Upper lobe of left lung (tissue), 6 donors: ENCODE data around the gene FARP1. TPM values are rescaled to one million over a fixed set of nuclear protein-coding genes. Genes with fewer than 3 reads are reported as not detected.
A peak's percentile ranks its signal among the peaks of the same experiment; 100 is the strongest.

Source experiments
- ATAC-seq, 2 donors: fragments of 200-7000 bp; cut with Tn5 transposase; one replicate each; pipeline ENCODE4 v1.9.1; 2022; ENCODE audit warnings: mild to moderate bottlenecking in 2 of 2, moderate library complexity in 2 of 2; ENCODE audit not compliant: low FRiP score in 2 of 2
- DNase-seq, 2 donors: peaks; one replicate each; pipeline ENCODE4 v3.0.0-alpha.2; 2019 to 2020
- H3K27ac ChIP-seq, 4 donors: fragments of 200-600 bp; sonication (generic); one replicate each; pipeline ENCODE4 v1.5.1; 2016 to 2019
- H3K27me3 ChIP-seq, 4 donors: fragments of 200-600 bp; sonication (generic); one replicate each; pipeline ENCODE4 v1.5.1; 2017 to 2019
- H3K36me3 ChIP-seq, 4 donors: fragments of 200-600 bp; sonication (generic); one replicate each; pipeline ENCODE4 v1.5.1; 2016 to 2019
- H3K4me1 ChIP-seq, 4 donors: fragments of 200-600 bp; sonication (generic); one replicate each; pipeline ENCODE4 v1.5.1; 2018 to 2019
- H3K4me3 ChIP-seq, 4 donors: fragments of 200-600 bp; sonication (generic); one replicate each; pipeline ENCODE4 v1.5.1; 2017 to 2019; ENCODE audit warnings: mild to moderate bottlenecking in 2 of 4, moderate library complexity in 1 of 4
- H3K9me3 ChIP-seq, 4 donors: fragments of 200-600 bp; sonication (generic); one replicate each; pipeline ENCODE4 v1.5.1; 2018 to 2019
- EP300 ChIP-seq, 4 donors: sonication (generic); formaldehyde crosslinking; IDR thresholded peaks; one replicate each; pipeline ENCODE4 v1.5.1; 2017; ENCODE audit warnings: antibody characterized with exemption in 4 of 4, control low read depth in 2 of 4
- POLR2A ChIP-seq, 4 donors: fragments of 450-650 bp; IDR thresholded peaks; one replicate each; pipeline ENCODE4 v1.5.1; 2016 to 2017; ENCODE audit warnings: antibody characterized with exemption in 4 of 4, mild to moderate bottlenecking in 2 of 4
- POLR2AphosphoS5 ChIP-seq, 2 donors: sonication (generic); formaldehyde crosslinking; IDR thresholded peaks; one replicate each; pipeline ENCODE4 v1.5.1; 2017; ENCODE audit warnings: antibody characterized with exemption in 2 of 2
- WGBS, 2 donors: methylation state at CpG; one replicate each; pipeline ENCODE4 v1.1.5; 2017 to 2018; 5-methylcytosine and 5-hydroxymethylcytosine counted together
- total RNA-seq, 6 donors: library from RNA; depleted of rRNA in 4 of 6; stranded (reverse); fragments of >200 nt in 4 of 6; gene quantifications; one replicate each; pipeline versions ENCODE4 v1.1.0 to v1.2.1, GENCODE V29; 2016 to 2021
- TF ChIP-seq, protein P1 (sequence below), 6 experiments: fragments of 450-650 bp in 4 of 6; fragments of 200-600 bp in 2 of 6; sonication (generic) in 2 of 6; IDR thresholded peaks; one replicate each; pipeline ENCODE4 v1.5.1; 2016 to 2019; ENCODE audit warnings: antibody characterized with exemption in 6 of 6
- donor health status: DM: no; HTN: no; CAD: no; lungs with moderate emphysema.
- donor health status: DM: no; HTN: yes; CAD: no; lungs with severe emphysema.

The FARP1 gene
- total RNA-seq, 6 donors from 2014 or later = 65.7 to 111 (median 91.8) TPM

DNA sequence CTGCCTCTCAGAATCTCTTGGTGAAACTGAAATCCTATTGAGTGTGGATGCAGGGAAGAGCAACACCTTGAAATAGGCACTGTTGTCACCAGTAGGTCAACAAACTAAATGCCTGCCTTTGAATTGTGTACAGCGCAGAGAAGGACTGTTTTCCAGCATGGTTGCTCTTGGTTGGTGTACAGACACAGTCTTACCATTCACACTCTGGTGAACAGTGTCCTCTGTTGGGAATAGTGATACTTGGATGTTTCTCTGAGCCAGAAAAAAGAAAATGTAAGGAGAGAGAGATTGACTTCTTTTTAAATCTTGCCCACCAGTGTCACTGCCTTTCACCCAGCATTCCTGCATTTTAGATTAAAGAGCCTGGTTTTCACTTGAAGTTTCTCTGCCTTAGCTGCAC is 254.3 kb downstream of the FARP1 start:
- TF ChIP-seq POLR2A (IDR thresholded peaks at IDR 0.05) = no peak
- TF ChIP-seq, protein P1, sequence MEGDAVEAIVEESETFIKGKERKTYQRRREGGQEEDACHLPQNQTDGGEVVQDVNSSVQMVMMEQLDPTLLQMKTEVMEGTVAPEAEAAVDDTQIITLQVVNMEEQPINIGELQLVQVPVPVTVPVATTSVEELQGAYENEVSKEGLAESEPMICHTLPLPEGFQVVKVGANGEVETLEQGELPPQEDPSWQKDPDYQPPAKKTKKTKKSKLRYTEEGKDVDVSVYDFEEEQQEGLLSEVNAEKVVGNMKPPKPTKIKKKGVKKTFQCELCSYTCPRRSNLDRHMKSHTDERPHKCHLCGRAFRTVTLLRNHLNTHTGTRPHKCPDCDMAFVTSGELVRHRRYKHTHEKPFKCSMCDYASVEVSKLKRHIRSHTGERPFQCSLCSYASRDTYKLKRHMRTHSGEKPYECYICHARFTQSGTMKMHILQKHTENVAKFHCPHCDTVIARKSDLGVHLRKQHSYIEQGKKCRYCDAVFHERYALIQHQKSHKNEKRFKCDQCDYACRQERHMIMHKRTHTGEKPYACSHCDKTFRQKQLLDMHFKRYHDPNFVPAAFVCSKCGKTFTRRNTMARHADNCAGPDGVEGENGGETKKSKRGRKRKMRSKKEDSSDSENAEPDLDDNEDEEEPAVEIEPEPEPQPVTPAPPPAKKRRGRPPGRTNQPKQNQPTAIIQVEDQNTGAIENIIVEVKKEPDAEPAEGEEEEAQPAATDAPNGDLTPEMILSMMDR (IDR thresholded peaks at IDR 0.05) = peak in 2 of 6 experiments; percentile 13 to 14
- peaks cover 0 to 30% (median 19%) of the 10 kb centered on the region in 4 donors for H3K36me3 ChIP-seq
- H3K9me3 ChIP-seq = no peaks in the 10 kb centered on the region
- no peaks in the 10 kb centered on the region for H3K27me3 ChIP-seq
- no peak overlapping the region for H3K27ac ChIP-seq
- H3K4me3 ChIP-seq = no peak overlapping the region
- no peak for ATAC-seq
- DNase-seq = no peak
- 100% methylated on average over 1 of the region's 1 CpG for WGBS, 2 donors
- peaks cover 0 to 3% (median 1%) of the 10 kb centered on the region in 4 donors for H3K4me1 ChIP-seq

DNA sequence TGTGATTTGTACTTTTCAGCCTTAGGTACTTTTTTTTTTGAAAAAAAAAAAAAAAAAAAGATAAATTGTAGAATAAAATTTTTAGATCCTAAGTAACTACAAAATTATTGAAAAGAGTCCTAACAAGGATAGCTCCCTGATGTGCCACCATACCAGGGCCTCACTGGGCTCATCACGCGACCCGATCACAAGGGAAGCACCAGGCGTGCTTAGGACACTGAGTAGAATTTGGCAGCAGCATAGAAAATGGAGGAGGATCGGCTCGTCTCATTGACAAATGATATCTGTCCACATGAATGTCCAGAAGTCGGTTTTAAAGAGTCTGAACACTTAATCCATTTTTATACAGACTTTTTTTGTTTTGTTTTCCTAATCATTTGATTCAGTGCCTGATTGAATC is 255.0 kb downstream of the FARP1 start:
- Histone ChIP-seq H3K4me3 (no peak overlapping the region), H3K27me3 (no peaks in the 10 kb centered on the region), H3K36me3 (peaks cover 0 to 30% (median 19%) of the 10 kb centered on the region in 4 donors), H3K27ac (no peak overlapping the region), H3K9me3 (no peaks in the 10 kb centered on the region), H3K4me1 (peaks cover 0 to 3% (median 1%) of the 10 kb centered on the region in 4 donors)
- no peak for DNase-seq
- WGBS, 2 donors = 83 to 88% methylated on average over 7 of the region's 7 CpGs
- ATAC-seq = no peak
- TF ChIP-seq POLR2AphosphoS5 (IDR thresholded peaks at IDR 0.05) (no peak), POLR2A (IDR thresholded peaks at IDR 0.05) (no peak), EP300 (IDR thresholded peaks at IDR 0.05) (no peak)
- TF ChIP-seq, protein P1 (IDR thresholded peaks at IDR 0.05) = no peak

DNA sequence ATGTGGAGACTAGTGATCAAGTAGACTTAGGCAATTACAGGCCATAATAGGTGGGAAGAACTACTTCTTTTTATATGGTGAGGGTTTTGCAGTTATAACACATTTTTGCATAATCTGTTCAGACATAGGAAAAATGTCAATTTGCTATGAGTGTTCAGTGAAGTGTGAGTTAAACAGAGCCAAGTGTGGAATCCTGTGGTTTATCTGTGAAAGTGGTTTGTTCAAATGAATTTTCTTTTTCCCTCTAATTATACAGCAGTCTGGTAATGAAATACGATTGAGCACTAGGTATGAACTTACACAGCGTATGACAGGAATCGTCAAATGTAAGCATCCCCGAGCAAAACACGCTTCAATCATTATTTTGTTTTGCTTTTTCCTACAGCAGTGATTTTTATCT is 255.7 kb downstream of the FARP1 start:
- no peak for DNase-seq
- Histone ChIP-seq H3K4me1 (peaks cover 0 to 3% (median 1%) of the 10 kb centered on the region in 4 donors), H3K9me3 (no peaks in the 10 kb centered on the region), H3K27me3 (no peaks in the 10 kb centered on the region), H3K4me3 (no peak overlapping the region), H3K27ac (no peak overlapping the region), H3K36me3 (peaks cover 0 to 29% (median 16%) of the 10 kb centered on the region in 4 donors)
- 92 to 97% methylated on average over 5 of the region's 5 CpGs for WGBS, 2 donors
- TF ChIP-seq, protein P1 (IDR thresholded peaks at IDR 0.05) = no peak
- TF ChIP-seq POLR2A (IDR thresholded peaks at IDR 0.05) = no peak
- TF ChIP-seq POLR2AphosphoS5 (IDR thresholded peaks at IDR 0.05) = no peak
- no peak for TF ChIP-seq EP300 (IDR thresholded peaks at IDR 0.05)
- no peak for ATAC-seq

DNA sequence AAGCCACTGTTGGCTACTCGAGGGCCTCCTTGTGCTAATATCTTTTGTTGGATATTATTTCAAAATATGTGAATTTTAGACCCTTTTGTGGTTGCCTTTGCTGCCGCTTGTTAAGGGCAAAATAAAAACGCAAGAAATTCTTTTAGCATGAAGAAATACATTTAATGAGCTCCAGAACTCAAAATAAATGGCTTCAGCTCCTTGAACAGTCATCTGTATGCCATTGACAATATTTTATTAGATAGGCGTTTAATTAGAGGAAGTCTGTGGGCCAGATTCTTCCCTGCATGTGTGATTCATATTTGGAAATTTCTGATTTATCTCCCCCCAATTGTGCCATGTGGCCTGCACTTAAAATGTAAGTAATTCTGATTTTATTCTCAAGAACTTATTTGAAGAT is 256.9 kb downstream of the FARP1 start:
- Histone ChIP-seq H3K4me1 (peaks cover 0 to 3% (median 1%) of the 10 kb centered on the region in 4 donors), H3K27ac (no peak overlapping the region), H3K36me3 (peaks cover 0 to 25% (median 10%) of the 10 kb centered on the region in 4 donors), H3K4me3 (no peak overlapping the region), H3K27me3 (no peaks in the 10 kb centered on the region), H3K9me3 (no peaks in the 10 kb centered on the region)
- TF ChIP-seq EP300 (IDR thresholded peaks at IDR 0.05) (no peak), POLR2AphosphoS5 (IDR thresholded peaks at IDR 0.05) (no peak), POLR2A (IDR thresholded peaks at IDR 0.05) (no peak)
- TF ChIP-seq, protein P1 (IDR thresholded peaks at IDR 0.05) = no peak
- DNase-seq = no peak
- ATAC-seq = no peak
- 72 to 76% methylated on average over 4 of the region's 4 CpGs for WGBS, 2 donors

- no peaks in the 10 kb centered on the region for H3K27me3 ChIP-seq
- WGBS, 2 donors = 92 to 95% methylated on average over 13 of the region's 13 CpGs
- no peaks in the 10 kb centered on the region for H3K9me3 ChIP-seq
- no peak overlapping the region for H3K4me3 ChIP-seq
- no peak overlapping the region for H3K27ac ChIP-seq
- ATAC-seq = no peak
- peaks cover 0 to 14% (median 0%) of the 10 kb centered on the region in 4 donors for H3K4me1 ChIP-seq
- TF ChIP-seq, protein P1 (IDR thresholded peaks at IDR 0.05) = no peak
- TF ChIP-seq POLR2A (IDR thresholded peaks at IDR 0.05) = no peak
- TF ChIP-seq POLR2AphosphoS5 (IDR thresholded peaks at IDR 0.05) = no peak
- no peak for TF ChIP-seq EP300 (IDR thresholded peaks at IDR 0.05)
- peaks cover 0 to 14% (median 0%) of the 10 kb centered on the region in 4 donors for H3K36me3 ChIP-seq
- no peak for DNase-seq
Observed at GRCh38 chr13:98401934-98402333, 259.0 kb downstream of the FARP1 start.
